Measurements from ENCODE around the gene NPHP4.

NPHP4 gene

GRCh38 chr1:5986018-5986417 lies 6.2 kb downstream of the NPHP4 start:
- no peak for DNase-seq

DNA sequence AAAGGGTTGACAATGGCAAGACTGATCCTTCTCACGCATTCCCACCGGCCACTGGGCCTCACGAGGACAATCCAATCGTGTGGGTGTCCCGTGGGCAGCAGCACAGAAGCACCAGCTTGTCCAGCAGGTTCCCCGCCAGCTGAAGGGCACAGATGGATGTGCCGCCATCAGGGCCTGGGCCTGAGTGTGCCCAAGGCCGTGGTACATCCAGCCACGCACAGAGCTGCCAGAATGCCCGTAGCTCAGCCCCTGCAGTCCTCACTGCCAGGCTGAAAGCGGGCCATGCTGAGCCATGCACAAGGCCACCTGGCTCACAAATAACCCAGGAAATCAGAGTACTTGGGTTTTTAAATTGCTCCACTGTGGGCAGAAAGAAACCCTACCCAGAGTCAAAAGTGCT lies 7.0 kb downstream of the NPHP4 start:
- no peak for DNase-seq

DNA sequence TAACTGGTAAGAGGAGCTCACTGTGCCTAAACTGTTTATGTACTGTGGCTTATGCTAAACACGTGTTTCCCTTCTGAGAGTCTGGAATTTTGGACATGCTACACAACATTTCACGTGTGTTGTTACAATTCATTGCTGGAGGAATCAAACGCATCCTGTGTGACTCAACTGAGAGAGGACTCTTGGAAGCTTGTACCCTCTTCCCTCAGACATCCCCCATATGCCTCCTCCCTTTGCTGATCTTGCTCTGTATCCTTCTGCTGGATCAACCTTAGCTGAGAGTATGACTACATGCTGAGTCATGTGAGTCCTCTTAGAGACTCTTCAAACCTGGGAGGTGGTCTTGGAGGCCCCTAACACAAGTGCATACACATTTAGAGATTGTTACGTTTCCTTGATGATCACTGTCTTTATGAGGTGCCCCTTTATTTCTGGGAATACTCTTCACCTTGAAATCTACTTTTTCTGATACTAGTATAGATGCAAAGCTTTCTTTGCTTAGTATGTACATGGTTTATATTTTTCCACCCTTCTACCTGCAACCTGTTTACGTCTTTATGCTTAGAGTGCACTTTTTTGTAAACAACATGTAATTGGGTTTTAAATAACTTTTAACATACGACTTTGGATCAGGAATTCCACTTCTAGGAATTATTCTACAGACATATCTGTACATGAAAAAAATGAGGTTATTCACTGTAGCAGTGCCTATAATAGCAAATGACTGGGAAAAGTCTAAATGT lies 8.7 kb downstream of the NPHP4 start:
- DNase-seq, result no peak

DNA sequence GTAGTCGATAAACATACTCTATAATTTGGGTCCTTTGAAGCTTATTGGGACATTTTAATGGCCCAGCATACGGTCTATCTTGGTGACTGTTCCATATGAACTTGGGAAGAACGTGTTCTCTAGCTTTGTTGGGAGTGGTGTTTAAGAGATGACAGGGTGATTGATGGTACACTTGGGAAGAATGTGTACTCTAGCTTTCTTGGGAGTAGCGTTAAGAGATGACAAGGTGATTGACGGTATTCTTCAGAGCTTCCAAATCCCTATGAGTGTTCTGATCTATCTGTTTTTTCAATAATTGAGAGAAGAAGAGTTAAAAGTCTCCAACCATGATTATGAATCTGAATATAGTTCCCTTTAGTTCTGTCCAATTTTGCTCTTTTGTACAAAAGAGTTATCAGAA lies 9.4 kb downstream of the NPHP4 start:
- DNase-seq, result no peak

DNA sequence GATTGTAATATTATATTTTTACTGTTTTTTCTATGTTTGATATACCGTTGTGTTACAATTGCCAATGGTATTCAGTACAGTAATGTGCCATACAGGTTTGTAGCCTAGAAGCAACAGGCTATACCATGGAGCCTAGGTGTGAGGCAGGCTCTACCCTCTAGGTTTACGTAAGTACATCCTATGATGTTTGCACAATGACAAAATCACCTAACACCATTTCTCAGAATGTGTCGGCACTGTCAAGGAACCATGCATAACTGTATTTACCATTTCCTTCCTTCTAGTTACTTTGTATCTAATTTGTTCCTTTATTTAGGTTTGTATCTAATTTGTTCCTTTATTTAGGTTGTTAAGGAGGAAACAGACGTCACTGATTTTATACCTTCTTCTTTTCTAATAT lies 9.9 kb downstream of the NPHP4 start:
- no peak for DNase-seq

GRCh38 chr1:5981009-5981380 lies 11.2 kb downstream of the NPHP4 start:
- no peak for DNase-seq

GRCh38 chr1:5980314-5981008 lies 11.8 kb downstream of the NPHP4 start:
- DNase-seq, result no peak

DNA sequence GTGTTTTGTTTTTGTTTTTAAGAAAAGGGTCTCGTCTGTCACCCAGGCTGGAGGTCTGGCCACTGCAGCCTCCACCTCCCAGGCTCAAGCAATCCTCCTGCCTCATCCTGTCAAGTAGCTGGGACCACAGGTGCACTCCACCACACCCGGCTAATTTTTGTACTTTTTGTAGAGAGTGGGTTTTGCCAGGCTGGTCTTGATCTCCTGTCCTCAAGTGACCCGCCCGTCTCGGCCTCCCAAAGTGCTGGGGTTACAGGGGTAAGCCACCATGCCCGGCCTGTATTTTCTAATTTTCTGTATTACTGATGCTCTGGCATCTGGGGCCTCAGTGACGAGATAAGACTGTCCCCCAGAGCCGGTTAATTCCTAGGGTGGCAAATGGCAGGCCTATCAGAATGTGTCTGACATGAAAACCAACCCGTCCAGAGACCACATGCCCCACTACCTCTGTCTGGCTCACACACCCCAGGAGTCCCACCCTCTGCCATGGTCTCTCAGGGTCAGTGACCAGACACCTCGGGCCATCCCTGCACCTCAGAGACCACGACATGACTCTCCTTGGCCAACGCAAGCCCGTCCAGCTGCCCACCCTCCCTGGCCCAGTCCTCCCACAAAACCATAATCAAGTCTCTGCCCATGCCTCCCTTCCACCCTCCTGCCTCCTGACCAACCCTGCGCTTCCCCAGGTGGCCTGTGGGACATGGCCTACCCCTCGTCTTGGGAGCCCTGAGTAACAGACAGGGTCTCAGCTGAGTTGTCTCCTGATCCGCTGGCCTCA lies 12.5 kb downstream of the NPHP4 start:
- no peak for DNase-seq

DNA sequence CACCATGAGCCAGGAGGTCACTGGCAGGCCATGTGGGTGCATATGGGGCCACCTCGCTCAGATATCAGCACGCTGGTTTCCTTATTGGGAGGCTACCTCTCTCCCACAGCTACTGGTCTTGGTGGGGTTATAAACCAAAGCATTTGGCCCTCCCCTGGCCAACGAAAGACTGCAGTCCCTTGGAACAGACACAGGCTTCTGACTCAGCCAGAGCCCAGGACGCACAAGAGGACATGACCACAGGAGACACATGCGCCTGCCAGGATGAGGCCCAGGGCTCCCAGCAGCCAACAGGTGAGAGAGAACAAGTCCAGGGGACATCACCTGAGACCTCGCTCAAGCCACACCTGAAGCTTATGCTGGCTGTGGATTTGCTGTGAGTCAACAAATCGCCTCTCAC lies 13.8 kb downstream of the NPHP4 start:
- DNase-seq, result no peak

DNA sequence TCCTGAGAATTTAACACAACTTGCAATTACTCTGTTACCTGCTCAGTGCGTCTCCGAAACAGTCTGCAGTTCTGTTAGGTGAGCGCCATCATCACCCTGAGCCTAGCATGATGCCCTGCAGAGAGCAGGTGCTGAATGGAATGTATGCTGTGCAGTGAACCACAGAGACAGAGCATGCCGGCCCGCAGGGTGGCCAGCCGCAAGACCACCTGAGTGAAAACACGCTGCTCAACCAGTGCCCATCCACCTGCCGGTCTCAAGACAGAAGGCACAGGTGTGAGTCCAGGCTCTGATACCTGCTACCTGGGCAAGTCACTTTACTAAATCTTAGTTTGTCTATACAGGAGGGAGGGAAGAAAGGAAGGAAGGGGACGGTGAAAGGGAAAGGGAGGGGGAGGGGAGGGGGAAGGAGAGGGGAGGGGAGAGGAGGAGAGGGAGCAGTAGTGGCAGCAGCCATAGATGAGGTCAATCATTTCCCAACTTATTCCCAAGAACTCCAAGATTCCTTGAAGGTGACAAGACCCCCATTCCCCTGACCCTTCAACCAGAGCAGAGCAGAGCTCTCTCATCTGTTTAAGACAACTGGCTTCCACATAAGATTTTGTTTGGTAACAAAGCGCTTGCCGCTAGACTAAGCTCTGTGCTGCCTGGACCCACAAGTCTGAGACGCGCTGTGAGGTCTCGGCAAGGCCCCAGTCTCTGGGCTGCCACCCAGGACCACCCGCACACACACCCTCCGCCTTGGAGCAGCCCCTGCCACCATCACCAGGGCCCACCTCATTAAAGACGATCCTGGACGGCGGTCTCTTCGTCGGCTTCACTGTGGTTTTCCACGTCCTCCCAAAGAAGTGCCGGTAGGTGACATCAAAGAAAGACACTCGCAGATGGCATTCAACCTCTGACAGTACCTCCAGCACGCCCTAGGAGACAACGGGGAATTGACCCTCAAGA lies 14.5 kb downstream of the NPHP4 start:
- DNase-seq, result no peak

GRCh38 chr1:5976726-5977493 lies 15.3 kb downstream of the NPHP4 start:
- DNase-seq, result no peak

DNA sequence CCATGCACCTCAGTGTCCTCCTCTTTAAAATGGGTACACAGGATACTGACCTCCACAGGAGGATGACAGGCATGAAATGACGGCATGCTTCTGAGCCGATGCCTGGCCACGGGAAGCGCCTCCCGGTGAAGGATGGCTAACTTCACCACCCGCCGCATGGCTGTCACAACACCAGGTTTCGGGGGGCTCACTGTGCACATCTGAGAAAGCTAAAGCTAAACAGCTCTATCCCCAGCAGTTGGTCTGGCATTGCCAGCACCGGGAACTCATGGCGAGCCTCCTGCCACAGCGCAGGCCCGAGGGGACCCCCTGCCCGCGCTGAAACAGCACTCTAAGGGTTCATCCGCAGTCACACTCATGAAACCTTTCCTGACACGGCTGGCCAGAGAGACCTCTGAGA lies 16.0 kb downstream of the NPHP4 start:
- DNase-seq, result no peak

GRCh38 chr1:5975133-5975880 lies 16.9 kb downstream of the NPHP4 start:
- DNase-seq, result no peak

- DNase-seq, result no peak
Observed at GRCh38 chr1:5974631-5975030, 17.6 kb downstream of the NPHP4 start.

DNA sequence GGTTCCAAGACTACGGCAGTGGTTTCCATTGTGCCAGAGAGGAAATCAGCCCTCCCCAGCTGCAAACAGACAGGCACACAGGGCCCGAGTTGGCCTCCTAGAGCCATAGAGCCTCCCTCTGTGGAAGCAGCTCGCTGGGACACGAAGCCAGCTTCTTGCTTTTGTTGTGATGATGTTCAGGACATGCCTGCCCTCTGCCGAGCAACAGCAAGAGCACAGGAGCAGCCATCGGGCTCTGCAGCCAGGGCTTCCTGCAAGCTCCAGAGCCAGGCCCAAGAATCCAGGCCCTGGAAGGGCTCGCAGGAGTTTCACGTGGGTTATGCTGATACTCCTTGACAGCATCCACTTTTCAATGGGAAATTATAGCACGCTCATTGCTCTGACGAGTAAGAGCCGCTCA lies 18.5 kb downstream of the NPHP4 start:
- DNase-seq, result no peak

GRCh38 chr1:5972198-5972520 lies 20.1 kb downstream of the NPHP4 start:
- DNase-seq, result no peak

GRCh38 chr1:5971471-5972197 lies 20.6 kb downstream of the NPHP4 start:
- no peak for DNase-seq

DNA sequence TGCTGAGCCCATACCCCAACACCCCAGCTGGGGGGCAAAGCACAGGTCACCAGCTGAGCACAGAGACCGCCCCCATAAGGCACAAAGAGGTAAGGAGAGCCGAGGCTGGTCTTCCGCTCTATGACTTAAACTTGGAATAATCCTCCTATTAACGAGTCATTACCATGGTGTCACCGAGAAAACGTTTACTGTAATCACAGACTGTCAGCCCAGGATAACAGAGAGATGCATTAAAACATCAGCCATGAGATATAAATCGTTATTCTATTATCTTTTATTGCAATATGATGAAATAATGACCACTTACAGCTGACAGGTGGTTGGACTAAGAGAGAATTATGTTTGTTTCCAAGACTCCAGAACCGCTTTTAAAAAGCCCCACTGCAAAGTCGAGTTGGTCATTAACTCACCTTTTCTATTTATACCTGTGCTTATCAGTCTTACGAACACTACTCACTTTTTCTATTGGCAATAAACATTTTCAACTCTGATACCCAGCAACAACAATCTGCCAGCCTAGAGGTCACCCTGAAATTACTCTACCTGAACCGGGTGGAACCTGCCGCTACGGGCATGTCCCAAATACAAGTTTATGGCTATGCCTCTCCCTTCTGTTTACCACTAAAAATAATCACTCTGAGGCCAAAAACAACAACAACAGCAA lies 21.5 kb downstream of the NPHP4 start:
- no peak for DNase-seq

DNA sequence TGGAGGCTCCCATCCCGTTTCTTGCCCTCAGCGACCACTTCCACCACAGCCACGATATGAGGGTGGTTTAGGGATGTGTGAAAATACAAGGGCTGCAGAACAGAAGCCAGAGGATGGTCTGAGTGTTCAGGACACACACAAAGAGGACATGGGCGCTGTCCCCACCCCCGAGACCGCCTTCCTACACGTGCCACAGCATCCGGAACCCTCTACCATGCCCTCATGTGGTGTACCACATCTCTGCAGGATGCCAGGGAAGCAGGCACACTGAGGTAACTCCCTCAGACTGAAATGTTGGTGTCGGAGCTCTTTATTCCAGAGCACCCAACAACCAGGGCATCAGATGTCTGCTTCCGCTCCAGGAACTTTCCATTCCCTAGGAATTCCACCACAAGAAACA lies 23.1 kb downstream of the NPHP4 start:
- no peak for DNase-seq

DNA sequence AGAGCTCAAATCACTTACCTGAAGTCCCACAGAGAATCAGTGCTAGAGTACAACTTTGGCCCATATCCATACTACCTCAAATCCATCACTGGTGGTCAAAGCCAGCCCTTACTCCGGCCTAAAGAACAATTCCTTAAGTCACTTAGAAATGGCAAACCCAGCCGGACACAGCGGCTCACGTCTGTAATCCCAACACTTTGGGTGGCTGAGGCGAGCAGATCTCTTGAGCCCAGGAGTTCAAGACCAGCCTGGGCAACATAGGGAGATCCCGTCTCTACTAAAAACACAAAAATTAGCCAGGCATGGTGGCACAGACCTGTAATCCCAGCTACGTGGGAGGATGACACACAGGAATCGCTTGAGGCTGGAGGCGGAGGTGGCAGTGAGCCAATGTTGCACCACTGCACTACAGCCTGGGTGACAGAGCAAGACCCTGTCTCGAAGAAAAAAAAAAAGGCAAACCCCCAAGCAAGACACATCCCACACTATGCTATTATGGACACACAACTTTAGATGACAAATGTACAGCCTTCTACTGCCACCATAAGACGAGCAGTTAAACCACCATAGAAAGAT lies 24.0 kb downstream of the NPHP4 start:
- no peak for DNase-seq
